ENCODE results near the gene E4F1. TPM values are rescaled to one million over a fixed set of nuclear protein-coding genes. Genes with fewer than 3 reads are reported as not detected.

E4F1 gene
- total and polyA plus RNA-seq, 9 of the 15 experiments (the other 6 are each of a cell fraction or from before 2014, with no cell fraction given) = 0.48 to 94.9 (median 20.4) TPM

DNA sequence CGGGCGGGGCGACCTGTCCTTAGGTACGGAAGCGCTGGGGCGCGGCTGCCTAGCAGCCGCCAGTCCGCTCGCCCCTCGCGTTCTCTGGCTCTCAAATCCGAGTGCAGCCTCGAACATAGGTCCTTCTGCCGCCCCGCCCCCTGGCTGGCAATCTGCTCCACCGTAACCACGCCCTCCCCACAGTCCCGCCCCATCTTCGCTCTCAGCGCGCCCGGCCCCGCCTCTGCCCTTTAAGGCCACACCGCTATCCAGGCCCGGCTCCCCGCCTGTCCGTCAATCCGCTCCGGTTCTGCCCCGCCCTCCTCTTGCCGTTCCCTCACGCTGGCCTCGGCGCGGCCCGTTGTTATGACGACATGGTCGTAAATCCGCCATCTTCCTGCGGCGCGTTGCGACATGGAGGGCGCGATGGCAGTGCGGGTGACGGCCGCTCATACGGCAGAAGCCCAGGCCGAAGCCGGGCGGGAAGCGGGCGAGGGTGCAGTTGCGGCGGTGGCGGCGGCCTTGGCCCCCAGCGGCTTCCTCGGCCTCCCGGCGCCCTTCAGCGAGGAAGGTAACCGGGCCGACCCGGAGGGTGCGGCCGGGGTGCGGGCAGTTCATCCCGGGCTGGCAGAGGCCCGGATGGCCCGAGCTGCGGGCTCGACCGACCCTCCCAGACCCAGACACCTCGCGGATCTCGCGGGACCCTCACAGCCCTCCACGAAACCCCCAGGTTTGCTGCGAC is at the start of gene E4F1 (continued):
- TF ChIP-seq, protein P1, sequence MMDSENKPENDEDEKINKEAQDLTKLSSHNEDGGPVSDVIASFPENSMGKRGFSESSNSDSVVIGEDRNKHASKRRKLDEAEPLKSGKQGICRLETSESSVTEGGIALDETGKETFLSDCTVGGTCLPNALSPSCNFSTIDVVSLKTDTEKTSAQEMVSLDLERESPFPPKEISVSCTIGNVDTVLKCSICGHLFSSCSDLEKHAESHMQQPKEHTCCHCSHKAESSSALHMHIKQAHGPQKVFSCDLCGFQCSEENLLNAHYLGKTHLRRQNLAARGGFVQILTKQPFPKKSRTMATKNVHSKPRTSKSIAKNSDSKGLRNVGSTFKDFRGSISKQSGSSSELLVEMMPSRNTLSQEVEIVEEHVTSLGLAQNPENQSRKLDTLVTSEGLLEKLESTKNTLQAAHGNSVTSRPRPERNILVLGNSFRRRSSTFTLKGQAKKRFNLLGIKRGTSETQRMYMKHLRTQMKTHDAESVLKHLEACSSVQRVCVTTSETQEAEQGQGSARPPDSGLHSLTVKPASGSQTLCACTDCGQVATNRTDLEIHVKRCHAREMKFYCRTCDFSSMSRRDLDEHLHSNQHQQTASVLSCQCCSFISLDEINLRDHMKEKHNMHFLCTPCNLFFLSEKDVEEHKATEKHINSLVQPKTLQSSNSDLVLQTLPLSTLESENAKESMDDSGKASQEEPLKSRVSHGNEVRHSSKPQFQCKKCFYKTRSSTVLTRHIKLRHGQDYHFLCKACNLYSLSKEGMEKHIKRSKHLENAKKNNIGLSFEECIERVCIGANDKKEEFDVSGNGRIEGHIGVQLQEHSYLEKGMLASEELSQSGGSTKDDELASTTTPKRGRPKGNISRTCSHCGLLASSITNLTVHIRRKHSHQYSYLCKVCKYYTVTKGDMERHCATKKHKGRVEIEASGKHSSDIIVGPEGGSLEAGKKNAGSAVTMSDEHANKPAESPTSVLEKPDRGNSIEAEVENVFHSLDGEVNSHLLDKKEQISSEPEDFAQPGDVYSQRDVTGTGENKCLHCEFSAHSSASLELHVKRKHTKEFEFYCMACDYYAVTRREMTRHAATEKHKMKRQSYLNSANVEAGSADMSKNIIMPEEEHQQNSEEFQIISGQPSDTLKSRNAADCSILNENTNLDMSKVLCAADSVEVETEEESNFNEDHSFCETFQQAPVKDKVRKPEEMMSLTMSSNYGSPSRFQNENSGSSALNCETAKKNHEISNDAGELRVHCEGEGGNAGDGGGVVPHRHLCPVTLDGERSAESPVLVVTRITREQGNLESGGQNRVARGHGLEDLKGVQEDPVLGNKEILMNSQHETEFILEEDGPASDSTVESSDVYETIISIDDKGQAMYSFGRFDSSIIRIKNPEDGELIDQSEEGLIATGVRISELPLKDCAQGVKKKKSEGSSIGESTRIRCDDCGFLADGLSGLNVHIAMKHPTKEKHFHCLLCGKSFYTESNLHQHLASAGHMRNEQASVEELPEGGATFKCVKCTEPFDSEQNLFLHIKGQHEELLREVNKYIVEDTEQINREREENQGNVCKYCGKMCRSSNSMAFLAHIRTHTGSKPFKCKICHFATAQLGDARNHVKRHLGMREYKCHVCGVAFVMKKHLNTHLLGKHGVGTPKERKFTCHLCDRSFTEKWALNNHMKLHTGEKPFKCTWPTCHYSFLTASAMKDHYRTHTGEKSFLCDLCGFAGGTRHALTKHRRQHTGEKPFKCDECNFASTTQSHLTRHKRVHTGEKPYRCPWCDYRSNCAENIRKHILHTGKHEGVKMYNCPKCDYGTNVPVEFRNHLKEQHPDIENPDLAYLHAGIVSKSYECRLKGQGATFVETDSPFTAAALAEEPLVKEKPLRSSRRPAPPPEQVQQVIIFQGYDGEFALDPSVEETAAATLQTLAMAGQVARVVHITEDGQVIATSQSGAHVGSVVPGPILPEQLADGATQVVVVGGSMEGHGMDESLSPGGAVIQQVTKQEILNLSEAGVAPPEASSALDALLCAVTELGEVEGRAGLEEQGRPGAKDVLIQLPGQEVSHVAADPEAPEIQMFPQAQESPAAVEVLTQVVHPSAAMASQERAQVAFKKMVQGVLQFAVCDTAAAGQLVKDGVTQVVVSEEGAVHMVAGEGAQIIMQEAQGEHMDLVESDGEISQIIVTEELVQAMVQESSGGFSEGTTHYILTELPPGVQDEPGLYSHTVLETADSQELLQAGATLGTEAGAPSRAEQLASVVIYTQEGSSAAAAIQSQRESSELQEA (IDR thresholded peaks at IDR 0.05; ENCODE audit: low read depth) = peak; percentile 60; the same call in 1 of the 2 replicates
- TF ChIP-seq BRD4 (IDR thresholded peaks at IDR 0.05) (no peak), KDM1A (IDR thresholded peaks at IDR 0.05) (no peak), TGIF2 (CRISPR knock-in tag; IDR thresholded peaks at IDR 0.05) (no peak), SMAD1 (IDR thresholded peaks at IDR 0.05; ENCODE audit: low read depth, low read length, partially characterized antibody) (no peak), ZNF785 (CRISPR knock-in tag; IDR thresholded peaks at IDR 0.05) (no peak), TBL1XR1 (IDR thresholded peaks at IDR 0.05; ENCODE audit: low read length in 2 of 2) (peak in 1 of 2 experiments; percentile 47; a peak in 3 of 4 replicates), ZNF717 (CRISPR knock-in tag; IDR thresholded peaks at IDR 0.05) (no peak), PRMT5 (CRISPR knock-in tag; IDR thresholded peaks at IDR 0.05) (no peak), PTBP1 (IDR thresholded peaks at IDR 0.05; ENCODE audit: low read depth, low read length) (no peak)
- TF ChIP-seq, protein P2, sequence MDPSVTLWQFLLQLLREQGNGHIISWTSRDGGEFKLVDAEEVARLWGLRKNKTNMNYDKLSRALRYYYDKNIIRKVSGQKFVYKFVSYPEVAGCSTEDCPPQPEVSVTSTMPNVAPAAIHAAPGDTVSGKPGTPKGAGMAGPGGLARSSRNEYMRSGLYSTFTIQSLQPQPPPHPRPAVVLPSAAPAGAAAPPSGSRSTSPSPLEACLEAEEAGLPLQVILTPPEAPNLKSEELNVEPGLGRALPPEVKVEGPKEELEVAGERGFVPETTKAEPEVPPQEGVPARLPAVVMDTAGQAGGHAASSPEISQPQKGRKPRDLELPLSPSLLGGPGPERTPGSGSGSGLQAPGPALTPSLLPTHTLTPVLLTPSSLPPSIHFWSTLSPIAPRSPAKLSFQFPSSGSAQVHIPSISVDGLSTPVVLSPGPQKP (CRISPR knock-in tag; IDR thresholded peaks at IDR 0.05) = no peak
- TF ChIP-seq, protein P3, sequence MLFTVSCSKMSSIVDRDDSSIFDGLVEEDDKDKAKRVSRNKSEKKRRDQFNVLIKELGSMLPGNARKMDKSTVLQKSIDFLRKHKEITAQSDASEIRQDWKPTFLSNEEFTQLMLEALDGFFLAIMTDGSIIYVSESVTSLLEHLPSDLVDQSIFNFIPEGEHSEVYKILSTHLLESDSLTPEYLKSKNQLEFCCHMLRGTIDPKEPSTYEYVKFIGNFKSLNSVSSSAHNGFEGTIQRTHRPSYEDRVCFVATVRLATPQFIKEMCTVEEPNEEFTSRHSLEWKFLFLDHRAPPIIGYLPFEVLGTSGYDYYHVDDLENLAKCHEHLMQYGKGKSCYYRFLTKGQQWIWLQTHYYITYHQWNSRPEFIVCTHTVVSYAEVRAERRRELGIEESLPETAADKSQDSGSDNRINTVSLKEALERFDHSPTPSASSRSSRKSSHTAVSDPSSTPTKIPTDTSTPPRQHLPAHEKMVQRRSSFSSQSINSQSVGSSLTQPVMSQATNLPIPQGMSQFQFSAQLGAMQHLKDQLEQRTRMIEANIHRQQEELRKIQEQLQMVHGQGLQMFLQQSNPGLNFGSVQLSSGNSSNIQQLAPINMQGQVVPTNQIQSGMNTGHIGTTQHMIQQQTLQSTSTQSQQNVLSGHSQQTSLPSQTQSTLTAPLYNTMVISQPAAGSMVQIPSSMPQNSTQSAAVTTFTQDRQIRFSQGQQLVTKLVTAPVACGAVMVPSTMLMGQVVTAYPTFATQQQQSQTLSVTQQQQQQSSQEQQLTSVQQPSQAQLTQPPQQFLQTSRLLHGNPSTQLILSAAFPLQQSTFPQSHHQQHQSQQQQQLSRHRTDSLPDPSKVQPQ (CRISPR knock-in tag; IDR thresholded peaks at IDR 0.05; ENCODE audit: borderline replicate concordance) = no peak
- TF ChIP-seq, protein P4, sequence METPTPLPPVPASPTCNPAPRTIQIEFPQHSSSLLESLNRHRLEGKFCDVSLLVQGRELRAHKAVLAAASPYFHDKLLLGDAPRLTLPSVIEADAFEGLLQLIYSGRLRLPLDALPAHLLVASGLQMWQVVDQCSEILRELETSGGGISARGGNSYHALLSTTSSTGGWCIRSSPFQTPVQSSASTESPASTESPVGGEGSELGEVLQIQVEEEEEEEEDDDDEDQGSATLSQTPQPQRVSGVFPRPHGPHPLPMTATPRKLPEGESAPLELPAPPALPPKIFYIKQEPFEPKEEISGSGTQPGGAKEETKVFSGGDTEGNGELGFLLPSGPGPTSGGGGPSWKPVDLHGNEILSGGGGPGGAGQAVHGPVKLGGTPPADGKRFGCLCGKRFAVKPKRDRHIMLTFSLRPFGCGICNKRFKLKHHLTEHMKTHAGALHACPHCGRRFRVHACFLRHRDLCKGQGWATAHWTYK (CRISPR knock-in tag; IDR thresholded peaks at IDR 0.05) = no peak
- TF ChIP-seq, protein P5, sequence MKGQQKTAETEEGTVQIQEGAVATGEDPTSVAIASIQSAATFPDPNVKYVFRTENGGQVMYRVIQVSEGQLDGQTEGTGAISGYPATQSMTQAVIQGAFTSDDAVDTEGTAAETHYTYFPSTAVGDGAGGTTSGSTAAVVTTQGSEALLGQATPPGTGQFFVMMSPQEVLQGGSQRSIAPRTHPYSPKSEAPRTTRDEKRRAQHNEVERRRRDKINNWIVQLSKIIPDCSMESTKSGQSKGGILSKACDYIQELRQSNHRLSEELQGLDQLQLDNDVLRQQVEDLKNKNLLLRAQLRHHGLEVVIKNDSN (CRISPR knock-in tag; IDR thresholded peaks at IDR 0.05) = no peak

Measured in K562 (cell line).